ENCODE results near the gene TUBG2.
"Not testable (repeated sequence)": the region's sequence is repeated elsewhere in the genome, so short reads cannot be mapped to it uniquely, and the experiment has no call there.

Gene TUBG2

DNA sequence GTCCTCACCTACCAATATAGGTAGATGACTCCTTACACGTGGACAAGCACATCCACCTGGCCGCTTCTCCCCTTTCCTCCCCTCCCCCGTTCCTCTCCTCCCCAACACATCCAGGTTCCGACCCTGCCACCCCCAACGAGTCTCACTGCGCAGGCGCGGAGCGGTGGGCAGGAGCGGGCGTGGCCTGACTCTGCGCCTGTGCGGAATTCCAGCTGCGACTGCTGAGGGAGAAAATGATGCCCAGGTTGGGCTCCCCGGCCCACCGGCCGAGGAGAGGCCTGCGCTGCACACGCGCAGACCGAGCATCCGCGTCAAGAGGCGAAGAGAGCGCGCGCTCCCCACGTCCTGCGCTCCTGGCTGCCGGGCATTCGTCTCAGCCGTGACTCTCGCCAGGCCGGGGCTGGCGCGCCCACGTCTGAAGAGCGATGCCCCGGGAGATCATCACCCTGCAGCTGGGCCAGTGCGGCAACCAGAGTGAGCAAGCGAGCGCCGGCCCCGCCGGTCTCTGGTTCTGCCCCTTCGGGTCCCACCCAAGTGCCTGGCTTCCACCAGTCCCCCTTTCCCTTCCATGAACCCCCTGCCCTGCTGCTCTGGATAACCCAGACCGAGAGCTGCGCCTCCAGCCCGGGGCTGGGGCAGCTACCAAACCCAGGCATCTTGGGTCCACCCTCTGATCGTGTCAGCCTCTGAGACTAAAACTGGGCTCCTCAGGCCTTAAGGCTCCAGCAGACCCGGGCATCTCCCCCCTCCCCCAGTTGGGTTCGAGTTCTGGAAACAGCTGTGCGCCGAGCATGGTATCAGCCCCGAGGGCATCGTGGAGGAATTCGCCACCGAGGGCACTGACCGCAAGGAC is at the start of gene TUBG2:
Gene TUBG2 (plus strand): TSS at position 206 of the 853 bp plus-strand sequence. CDS start 220 bp downstream, at position 426.
- Histone ChIP-seq H3K9me3 (replicated peaks in 1 of 11) (peaks cover 0 to 8% (median 0%) of the 10 kb centered on the region in 11 experiments; a peak in 3 of 22 replicates), H4K20me1 (no peaks in the 10 kb centered on the region), H3K4me2 (peak within 1 kb of the TSS; percentile 87 to 100 (median 98)), H3K4me3 (peak within 1 kb of the TSS; percentile 59 to 87 (median 70)), H3K27me3 (0 out of 22 replicates have a peak, but pooled peaks cover 0 to 1% (median 0%) of the 10 kb centered on the region in 11 experiments), H3K27ac (peak within 1 kb of the TSS in 10 of 11 experiments; percentile 1 to 64 (median 48); a peak in 17 of 22 replicates), H3K4me1 (peaks cover 13 to 28% (median 21%) of the 10 kb centered on the region in 10 experiments; a peak in 19 of 20 replicates), H3K36me3 (peaks cover 4 to 28% (median 14%) of the 10 kb centered on the region in 11 experiments; a peak in 12 of 22 replicates), H3K9ac (peak within 1 kb of the TSS; percentile 66 to 81 (median 76))
- no peak for TF ChIP-seq Cebpa-rat (IDR thresholded peaks at IDR 0.05)

DNA sequence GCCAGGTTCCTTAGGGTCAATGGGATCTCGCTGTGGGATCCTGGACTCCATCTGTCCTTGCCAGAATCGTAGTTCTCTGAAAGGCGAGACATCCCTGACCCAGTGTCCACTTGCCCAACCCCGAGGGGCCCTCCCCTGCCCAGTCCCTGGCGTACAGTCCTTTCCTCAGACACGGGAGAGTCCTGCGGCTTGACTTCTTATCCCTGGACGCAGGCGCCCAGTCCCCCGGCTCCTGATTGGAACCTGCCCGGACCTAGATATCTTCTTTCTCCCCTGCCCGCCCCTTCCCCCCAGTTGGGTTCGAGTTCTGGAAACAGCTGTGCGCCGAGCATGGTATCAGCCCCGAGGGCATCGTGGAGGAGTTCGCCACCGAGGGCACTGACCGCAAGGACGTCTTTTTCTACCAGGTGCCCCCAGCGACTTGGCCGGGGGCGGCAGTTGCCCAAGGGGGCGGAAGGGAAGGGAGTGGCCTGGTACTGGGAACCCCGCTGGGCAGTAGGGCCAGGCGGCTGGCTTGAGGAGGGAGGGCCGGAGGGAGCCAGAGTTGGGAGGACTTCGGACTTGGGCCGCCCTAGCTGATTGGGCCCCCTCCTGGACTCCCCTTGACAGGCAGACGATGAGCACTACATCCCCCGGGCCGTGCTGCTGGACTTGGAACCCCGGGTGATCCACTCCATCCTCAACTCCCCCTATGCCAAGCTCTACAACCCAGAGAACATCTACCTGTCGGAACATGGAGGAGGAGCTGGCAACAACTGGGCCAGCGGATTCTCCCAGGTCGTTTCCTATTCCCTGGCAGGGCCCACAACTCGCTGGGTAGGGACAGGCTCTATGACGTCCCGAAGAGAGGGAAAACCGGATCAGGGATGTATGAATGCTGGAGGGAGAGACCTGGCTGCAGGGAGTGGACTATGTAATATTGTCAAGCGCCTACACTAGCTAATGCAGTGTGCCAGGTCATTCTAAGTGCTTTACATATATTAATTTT is 49.0 kb upstream of the TUBG2 start:
- H3K27me3 ChIP-seq; H3K9me3 ChIP-seq (replicated peaks in 1 of 11): not testable (repeated sequence)
- H3K27ac ChIP-seq = peak overlapping the region; percentile 13 to 90 (median 83); a peak in 20 of 22 replicates
- H3K4me3 ChIP-seq = peak overlapping the region; percentile 79 to 96 (median 86)
- H3K4me2 ChIP-seq = peak overlapping the region; percentile 87 to 96 (median 92)
- H3K9ac ChIP-seq = peak overlapping the region; percentile 78 to 94 (median 88)
- H3K4me1 ChIP-seq = peaks cover 30 to 44% (median 39%) of the 10 kb centered on the region in 10 experiments
- H4K20me1 ChIP-seq = peaks cover 18 to 38% (median 32%) of the 10 kb centered on the region in 11 experiments; a peak in 16 of 22 replicates
- H3K36me3 ChIP-seq = peaks cover 31 to 45% (median 38%) of the 10 kb centered on the region in 11 experiments

DNA sequence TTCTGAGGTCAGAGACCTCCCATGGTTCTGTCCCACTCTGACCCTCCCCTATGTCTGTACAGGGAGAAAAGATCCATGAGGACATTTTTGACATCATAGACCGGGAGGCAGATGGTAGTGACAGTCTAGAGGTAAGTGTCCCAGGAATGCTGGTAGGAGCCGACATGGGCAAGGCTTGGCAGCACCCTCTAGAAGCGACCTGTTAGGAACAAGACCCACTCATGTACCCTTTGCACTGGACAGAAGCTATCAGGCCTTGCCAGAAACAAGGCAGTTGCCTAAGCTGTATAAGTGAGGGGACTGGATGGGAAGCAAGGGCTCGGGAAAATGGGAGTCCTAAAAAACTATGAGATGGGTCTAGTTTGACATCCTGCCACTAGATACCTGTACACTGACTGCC is 47.1 kb upstream of the TUBG2 start:
- Histone ChIP-seq H3K36me3 (peaks cover 41 to 56% (median 48%) of the 10 kb centered on the region in 11 experiments), H3K9ac (no peak overlapping the region), H4K20me1 (peaks cover 1 to 19% (median 13%) of the 10 kb centered on the region in 11 experiments; a peak in 13 of 22 replicates), H3K4me2 (no peak overlapping the region), H3K9me3 (replicated peaks in 1 of 11) (no peaks in the 10 kb centered on the region), H3K27ac (no peak overlapping the region), H3K4me3 (no peak overlapping the region), H3K27me3 (no peaks in the 10 kb centered on the region), H3K4me1 (peaks cover 17 to 33% (median 27%) of the 10 kb centered on the region in 10 experiments)
- no peak for TF ChIP-seq Cebpa-rat (IDR thresholded peaks at IDR 0.05)

DNA sequence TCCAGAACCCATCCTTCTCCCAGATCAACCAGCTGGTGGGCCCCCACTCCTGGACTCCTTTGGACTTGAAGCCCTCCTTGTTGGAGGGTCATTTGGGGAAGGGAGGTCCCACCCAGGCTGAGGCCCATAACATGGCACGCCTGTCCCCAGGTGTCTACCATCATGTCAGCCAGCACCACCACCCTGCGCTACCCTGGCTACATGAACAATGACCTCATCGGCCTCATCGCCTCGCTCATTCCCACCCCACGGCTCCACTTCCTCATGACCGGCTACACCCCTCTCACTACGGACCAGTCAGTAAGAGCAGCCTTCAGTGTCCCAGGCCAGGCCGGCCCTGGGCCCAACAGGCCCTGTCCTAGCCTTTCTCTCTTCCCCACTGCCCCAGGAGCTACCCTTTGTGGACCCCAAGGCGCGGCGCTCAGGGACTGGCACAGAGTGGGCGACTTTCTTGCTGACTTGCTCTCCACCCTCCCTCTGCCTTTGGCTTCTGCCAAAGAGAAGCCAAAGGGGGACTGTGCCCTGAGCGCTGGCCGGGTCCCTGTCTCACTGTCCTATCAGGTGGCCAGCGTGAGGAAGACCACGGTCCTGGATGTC is 45.3 kb upstream of the TUBG2 start:
- Histone ChIP-seq H3K9ac (no peak overlapping the region), H3K4me3 (no peak overlapping the region), H3K4me1 (peaks cover 20 to 37% (median 32%) of the 10 kb centered on the region in 10 experiments), H3K27ac (no peak overlapping the region), H3K9me3 (replicated peaks in 1 of 11) (no peaks in the 10 kb centered on the region), H3K4me2 (no peak overlapping the region), H3K27me3 (no peaks in the 10 kb centered on the region), H3K36me3 (peaks cover 41 to 56% (median 48%) of the 10 kb centered on the region in 11 experiments), H4K20me1 (peaks cover 0 to 3% (median 0%) of the 10 kb centered on the region in 11 experiments; a peak in 3 of 22 replicates)
- TF ChIP-seq Cebpa-rat (IDR thresholded peaks at IDR 0.05) = no peak

DNA sequence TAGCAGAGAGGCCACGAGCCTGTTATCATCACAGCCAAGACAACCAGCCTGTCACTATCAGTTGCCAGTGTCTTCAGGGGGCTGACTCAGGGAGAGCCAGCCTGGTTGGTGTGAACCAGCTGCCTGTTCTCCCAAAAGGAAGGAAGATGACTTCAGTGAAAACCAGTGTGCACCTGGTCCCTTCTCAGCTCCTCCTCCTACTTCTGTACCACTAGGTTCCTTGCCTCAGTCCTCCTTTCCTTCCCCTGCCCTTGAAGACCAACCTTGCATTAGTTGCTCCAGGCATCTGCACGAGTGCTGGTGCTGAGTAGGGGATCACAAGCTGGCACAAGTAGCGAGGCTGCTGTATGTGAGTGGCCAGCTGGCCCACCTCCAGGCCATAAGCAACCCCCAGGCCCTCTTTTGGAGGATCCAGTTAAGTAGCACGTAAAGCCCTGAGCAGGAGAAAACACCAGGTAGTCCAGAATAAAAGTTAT is 41.1 kb upstream of the TUBG2 start:
- Histone ChIP-seq H3K4me2 (peak overlapping the region; percentile 19 to 89 (median 73)), H3K4me3 (peak overlapping the region in 3 of 10 experiments; percentile 16 to 30 (median 19); a peak in 5 of 20 replicates), H3K27me3 (no peaks in the 10 kb centered on the region)

DNA sequence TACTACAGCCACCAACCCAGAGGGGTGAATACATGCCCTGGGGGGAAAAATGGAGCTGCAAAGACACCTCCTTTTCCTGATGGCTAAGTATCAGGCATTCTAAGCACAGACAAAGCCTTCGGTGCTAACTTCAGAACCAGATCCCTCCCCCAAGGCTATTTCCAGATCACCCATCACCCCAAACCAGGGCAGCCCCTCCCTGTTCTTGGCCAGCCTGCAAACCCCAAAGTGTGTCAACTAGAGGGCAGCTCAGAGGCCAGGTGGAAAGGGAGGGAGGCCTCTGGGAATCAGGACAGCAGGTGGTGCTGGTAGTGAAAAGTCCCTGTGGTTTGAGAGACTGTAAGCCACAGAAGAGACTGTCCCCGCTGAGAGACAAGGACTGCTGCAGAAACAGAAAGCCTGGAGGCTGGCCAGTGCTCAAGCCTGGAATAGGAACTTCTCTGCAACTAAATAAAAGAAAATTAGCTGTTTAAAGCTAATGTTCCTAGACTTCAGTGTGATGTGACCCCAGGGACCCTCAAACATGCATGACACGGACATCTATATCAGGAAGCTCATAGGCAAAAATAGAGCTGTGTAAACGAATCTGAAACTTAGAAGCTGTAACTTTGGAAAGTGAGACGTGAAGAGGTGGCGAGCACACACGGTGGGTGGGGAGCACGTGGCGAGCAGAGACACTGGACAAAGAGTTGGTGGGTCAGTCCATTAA is 40.5 kb upstream of the TUBG2 start:
- Histone ChIP-seq H3K27me3 (no peaks in the 10 kb centered on the region), H3K4me3 (peak overlapping the region in 3 of 10 experiments; percentile 16 to 30 (median 19); a peak in 5 of 20 replicates), H3K36me3 (peaks cover 24 to 28% (median 25%) of the 10 kb centered on the region in 11 experiments), H3K9me3 (replicated peaks in 1 of 11) (no peaks in the 10 kb centered on the region), H3K9ac (peak overlapping the region in 8 of 11 experiments; percentile 6 to 56 (median 46); a peak in 14 of 22 replicates), H3K27ac (peak overlapping the region in 7 of 11 experiments; percentile 4 to 63 (median 53); a peak in 12 of 22 replicates), H4K20me1 (no peaks in the 10 kb centered on the region; a peak in 2 of 22 replicates), H3K4me1 (peaks cover 15 to 47% (median 45%) of the 10 kb centered on the region in 10 experiments), H3K4me2 (peak overlapping the region; percentile 19 to 89 (median 73))
- TF ChIP-seq Cebpa-rat (IDR thresholded peaks at IDR 0.05) = no peak

More for the DNA sequence above, 41.1 kb upstream of the TUBG2 start:
- H3K27ac ChIP-seq = peak overlapping the region in 6 of 11 experiments; percentile 14 to 63 (median 53); a peak in 12 of 22 replicates
- peaks cover 15 to 47% (median 45%) of the 10 kb centered on the region in 10 experiments for H3K4me1 ChIP-seq
- H3K9me3 ChIP-seq (replicated peaks in 1 of 11) = no peaks in the 10 kb centered on the region
- peak overlapping the region in 7 of 11 experiments; percentile 1 to 56 (median 47); a peak in 14 of 22 replicates for H3K9ac ChIP-seq
- TF ChIP-seq Cebpa-rat (IDR thresholded peaks at IDR 0.05) = no peak
- H4K20me1 ChIP-seq = no peaks in the 10 kb centered on the region; a peak in 2 of 22 replicates
- peaks cover 30 to 34% (median 31%) of the 10 kb centered on the region in 11 experiments for H3K36me3 ChIP-seq

DNA sequence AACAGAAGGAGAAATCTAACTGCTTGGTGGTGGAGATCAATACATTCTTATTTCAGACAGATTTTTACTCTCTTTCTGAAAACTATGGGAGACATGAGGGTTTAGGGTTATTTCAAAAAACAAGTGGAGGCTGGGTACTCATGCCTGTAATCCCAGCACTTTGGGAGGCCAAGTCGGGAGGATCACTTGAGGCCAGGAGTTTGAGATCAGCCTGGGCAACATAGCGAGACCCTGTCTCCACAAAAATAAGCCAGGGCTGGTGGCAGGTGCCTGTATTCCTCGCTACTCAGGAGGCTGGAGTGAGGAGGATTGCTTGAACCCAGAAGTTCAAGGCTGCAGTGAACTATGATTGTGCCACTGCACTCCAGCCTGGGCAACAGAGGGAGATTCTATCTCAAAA is 37.1 kb upstream of the TUBG2 start:
- not testable (repeated sequence) for H4K20me1 ChIP-seq; H3K4me3 ChIP-seq; H3K27me3 ChIP-seq; H3K27ac ChIP-seq; H3K9me3 ChIP-seq (replicated peaks in 1 of 11); H3K9ac ChIP-seq; H3K36me3 ChIP-seq; H3K4me2 ChIP-seq
- H3K4me1 ChIP-seq = peaks cover 15 to 42% (median 40%) of the 10 kb centered on the region in 10 experiments
